Hepatocyte (in vitro differentiated cells): Measurements from ENCODE around the gene UGT8. TPM values are rescaled to one million over a fixed set of nuclear protein-coding genes. Genes with fewer than 3 reads are reported as not detected.

Experiments
- DNase-seq: peaks from one replicate; pipeline ENCODE4 v3.0.0-alpha.2; 2016; ENCODE audit warnings: low spot score
- H2AFZ ChIP-seq: fragments of 200-600 bp; sonication (generic); 2 replicates; pipeline ENCODE4 v1.6.0; 2016; ENCODE audit warnings: antibody characterized with exemption, mild to moderate bottlenecking
- H3K27ac ChIP-seq: fragments of 200-600 bp; sonication (generic); 2 replicates; pipeline ENCODE4 v1.5.1; 2016; ENCODE audit warnings: mild to moderate bottlenecking
- H3K27me3 ChIP-seq: fragments of 200-600 bp; sonication (generic); 2 replicates; pipeline ENCODE4 v1.6.1; 2016
- H3K36me3 ChIP-seq: fragments of 200-600 bp; sonication (generic); replicated peaks from 2 replicates; pipeline ENCODE4 v1.5.1; 2016; ENCODE audit warnings: low read depth; ENCODE audit not compliant: insufficient read depth
- H3K4me1 ChIP-seq: fragments of 200-600 bp; sonication (generic); 2 replicates; pipeline ENCODE4 v1.5.1; 2016; ENCODE audit warnings: mild to moderate bottlenecking, moderate library complexity; ENCODE audit not compliant: insufficient read depth
- H3K4me2 ChIP-seq: fragments of 200-600 bp; sonication (generic); 2 replicates; pipeline ENCODE4 v1.6.0; 2016
- H3K4me3 ChIP-seq: fragments of 200-600 bp; sonication (generic); 2 replicates; pipeline ENCODE4 v1.5.1; 2016; ENCODE audit warnings: mild to moderate bottlenecking
- H3K79me2 ChIP-seq: fragments of 200-600 bp; sonication (generic); 2 replicates; pipeline ENCODE4 v1.6.0; 2017; ENCODE audit warnings: mild to moderate bottlenecking
- H3K9me2 ChIP-seq: fragments of 200-600 bp; sonication (generic); replicated peaks from 2 replicates; pipeline ENCODE4 v1.6.0; 2017; ENCODE audit warnings: mild to moderate bottlenecking; ENCODE audit not compliant: insufficient read depth
- H3K9me3 ChIP-seq: fragments of 200-600 bp; sonication (generic); 2 replicates; pipeline ENCODE4 v1.5.1; 2016; ENCODE audit warnings: low read depth, mild to moderate bottlenecking
- H4K20me1 ChIP-seq: fragments of 200-600 bp; sonication (generic); 2 replicates; pipeline ENCODE4 v1.6.0; 2016; ENCODE audit warnings: mild to moderate bottlenecking; ENCODE audit not compliant: insufficient read depth, poor library complexity, severe bottlenecking
- CTCF ChIP-seq: fragments of 200-600 bp; sonication (generic); IDR thresholded peaks from 2 replicates; pipeline ENCODE4 v1.5.1; 2016; ENCODE audit warnings: antibody characterized with exemption, mild to moderate bottlenecking; ENCODE audit not compliant: poor library complexity
- EZH2 ChIP-seq: fragments of 200-600 bp; sonication (generic); IDR thresholded peaks from 2 replicates; pipeline ENCODE4 v1.6.1; 2016; ENCODE audit warnings: antibody characterized with exemption, mild to moderate bottlenecking, borderline replicate concordance
- EZH2phosphoT487 ChIP-seq: fragments of 200-600 bp; sonication (generic); IDR thresholded peaks from one replicate; pipeline ENCODE4 v1.6.1; 2018; ENCODE audit warnings: antibody characterized with exemption, mild to moderate bottlenecking, low read depth, moderate library complexity; ENCODE audit not compliant: unreplicated experiment, severe bottlenecking
- WGBS: methylation state at CpG from one replicate; pipeline ENCODE4 v1.1.6; 2016; ENCODE audit warnings: low lambda C conversion rate; ENCODE audit errors: missing lambda C conversion rate; 5-methylcytosine and 5-hydroxymethylcytosine counted together
- polyA plus RNA-seq: library from polyadenylated mRNA; unstranded; fragments of >200 nt; fragmentation: Nextera tagmentation; extraction: Ambion mirVana; gene quantifications from 2 replicates; pipeline ENCODE4 v1.2.1, GENCODE V29; 2016
- total RNA-seq: library from RNA; depleted of rRNA; stranded (reverse); fragments of >200 nt; gene quantifications from 2 replicates; pipeline ENCODE4 v1.2.3, GENCODE V29; 2014

UGT8 gene
- total and polyA plus RNA-seq, 2 experiments from 2014 or later, result 17.0 to 47.2 TPM

- no peaks in the 10 kb centered on the region for H3K36me3 ChIP-seq
- no peak for TF ChIP-seq CTCF
- no peak for TF ChIP-seq EZH2
- no peak overlapping the region for H3K4me2 ChIP-seq
- no peak overlapping the region for H3K27ac ChIP-seq
- no peak overlapping the region for H3K4me3 ChIP-seq
- H2AFZ ChIP-seq, result no peak overlapping the region
- 64% methylated on average over 1 of the region's 1 CpG for WGBS
- H4K20me1 ChIP-seq, result no peaks in the 10 kb centered on the region
- no peaks in the 10 kb centered on the region for H3K9me3 ChIP-seq
- H3K79me2 ChIP-seq, result no peaks in the 10 kb centered on the region
- no peaks in the 10 kb centered on the region for H3K27me3 ChIP-seq
- no peaks in the 10 kb centered on the region for H3K9me2 ChIP-seq
- no peak for DNase-seq
- H3K4me1 ChIP-seq, result no peaks in the 10 kb centered on the region
Observed at GRCh38 chr4:114691865-114692264, 93.3 kb downstream of the UGT8 start.

- Histone ChIP-seq H2AFZ (no peak overlapping the region), H3K79me2 (no peaks in the 10 kb centered on the region), H3K9me3 (no peaks in the 10 kb centered on the region), H3K36me3 (no peaks in the 10 kb centered on the region), H4K20me1 (no peaks in the 10 kb centered on the region), H3K9me2 (no peaks in the 10 kb centered on the region), H3K27me3 (no peaks in the 10 kb centered on the region), H3K4me1 (no peaks in the 10 kb centered on the region), H3K27ac (no peak overlapping the region), H3K4me3 (no peak overlapping the region), H3K4me2 (no peak overlapping the region)
- TF ChIP-seq EZH2 (no peak), EZH2phosphoT487 (no peak), CTCF (no peak)
- no peak for DNase-seq
- 74% methylated on average over 3 of the region's 3 CpGs for WGBS
Observed at GRCh38 chr4:114692958-114693357, 94.4 kb downstream of the UGT8 start.

- Histone ChIP-seq H3K27ac (no peak overlapping the region), H3K4me3 (no peak overlapping the region), H3K36me3 (no peaks in the 10 kb centered on the region), H2AFZ (no peak overlapping the region), H3K79me2 (no peaks in the 10 kb centered on the region), H3K9me2 (no peaks in the 10 kb centered on the region), H3K27me3 (no peaks in the 10 kb centered on the region), H3K4me2 (no peak overlapping the region), H3K9me3 (no peaks in the 10 kb centered on the region), H4K20me1 (no peaks in the 10 kb centered on the region), H3K4me1 (no peaks in the 10 kb centered on the region)
- TF ChIP-seq EZH2 (no peak), CTCF (peak; percentile 66)
- DNase-seq, result peak; percentile 46
- 24% methylated on average over 1 of the region's 1 CpG for WGBS
Observed at GRCh38 chr4:114694770-114695169, 96.2 kb downstream of the UGT8 start.

- H3K4me1 ChIP-seq, result no peaks in the 10 kb centered on the region
- DNase-seq, result no peak
- 62% methylated on average over 4 of the region's 4 CpGs for WGBS
- no peaks in the 10 kb centered on the region for H3K27me3 ChIP-seq
- H4K20me1 ChIP-seq, result no peaks in the 10 kb centered on the region
- no peak overlapping the region for H3K27ac ChIP-seq
- no peaks in the 10 kb centered on the region for H3K9me3 ChIP-seq
- no peaks in the 10 kb centered on the region for H3K9me2 ChIP-seq
- no peaks in the 10 kb centered on the region for H3K36me3 ChIP-seq
- H3K79me2 ChIP-seq, result no peaks in the 10 kb centered on the region
- H3K4me2 ChIP-seq, result no peak overlapping the region
- no peak overlapping the region for H2AFZ ChIP-seq
- TF ChIP-seq EZH2, result no peak
- no peak for TF ChIP-seq CTCF
- H3K4me3 ChIP-seq, result no peak overlapping the region
Observed at GRCh38 chr4:114698231-114698630, 99.6 kb downstream of the UGT8 start.
